Measurements from ENCODE around the gene PROCA1.
"Not testable (repeated sequence)": the region's sequence is repeated elsewhere in the genome, so short reads cannot be mapped to it uniquely, and the experiment has no call there.

PROCA1 gene

GRCh38 chr17:28738680-28739384 lies 27.1 kb upstream of the PROCA1 start:
- DNase-seq = no peak
- Mint-ChIP-seq H3K4me3 (no peak overlapping the region), H3K36me3 (ENCODE audit: low read depth) (peaks cover 10% of the 10 kb centered on the region), H3K9me3 (no peaks in the 10 kb centered on the region), H3K27me3 (ENCODE audit: low read depth, poor library complexity) (no peaks in the 10 kb centered on the region), H3K27ac (peak overlapping the region; percentile 68), H3K4me1 (peaks cover 30% of the 10 kb centered on the region)
- no peak for TF ChIP-seq CTCF (IDR thresholded peaks at IDR 0.05)

GRCh38 chr17:28737770-28738679 lies 26.3 kb upstream of the PROCA1 start:
- no peak overlapping the region for H3K4me3 Mint-ChIP-seq
- H3K9me3 Mint-ChIP-seq = no peaks in the 10 kb centered on the region
- H3K27ac Mint-ChIP-seq = peak overlapping the region; percentile 68
- DNase-seq = no peak
- no peak for TF ChIP-seq CTCF (IDR thresholded peaks at IDR 0.05)
- H3K27me3 Mint-ChIP-seq (ENCODE audit: low read depth, poor library complexity) = no peaks in the 10 kb centered on the region
- H3K36me3 Mint-ChIP-seq (ENCODE audit: low read depth) = peaks cover 10% of the 10 kb centered on the region
- H3K4me1 Mint-ChIP-seq = peaks cover 27% of the 10 kb centered on the region

- H3K4me3 Mint-ChIP-seq = no peak overlapping the region
- H3K27ac Mint-ChIP-seq = no peak overlapping the region
- H3K4me1 Mint-ChIP-seq = peaks cover 25% of the 10 kb centered on the region
- peaks cover 10% of the 10 kb centered on the region for H3K36me3 Mint-ChIP-seq (ENCODE audit: low read depth)
- no peaks in the 10 kb centered on the region for H3K27me3 Mint-ChIP-seq (ENCODE audit: low read depth, poor library complexity)
- no peak for TF ChIP-seq CTCF (IDR thresholded peaks at IDR 0.05)
- no peak for DNase-seq
- H3K9me3 Mint-ChIP-seq = no peaks in the 10 kb centered on the region
These were observed 25.6 kb upstream of the PROCA1 start for GRCh38 chr17:28737316-28737715.

GRCh38 chr17:28735913-28736769 lies 24.5 kb upstream of the PROCA1 start:
- not testable (repeated sequence) for H3K9me3 Mint-ChIP-seq; DNase-seq; H3K27me3 Mint-ChIP-seq (ENCODE audit: low read depth, poor library complexity); H3K27ac Mint-ChIP-seq; H3K4me3 Mint-ChIP-seq
- peaks cover 10% of the 10 kb centered on the region for H3K36me3 Mint-ChIP-seq (ENCODE audit: low read depth)
- peaks cover 14% of the 10 kb centered on the region for H3K4me1 Mint-ChIP-seq

- H3K27me3 Mint-ChIP-seq (ENCODE audit: low read depth, poor library complexity) = no peaks in the 10 kb centered on the region
- H3K9me3 Mint-ChIP-seq = no peaks in the 10 kb centered on the region
- peaks cover 10% of the 10 kb centered on the region for H3K36me3 Mint-ChIP-seq (ENCODE audit: low read depth)
- peaks cover 14% of the 10 kb centered on the region for H3K4me1 Mint-ChIP-seq
- no peak overlapping the region for H3K4me3 Mint-ChIP-seq
- no peak overlapping the region for H3K27ac Mint-ChIP-seq
- TF ChIP-seq CTCF (IDR thresholded peaks at IDR 0.05) = no peak
- DNase-seq = no peak
These were observed 23.6 kb upstream of the PROCA1 start for GRCh38 chr17:28735242-28735722.

Data from nephron progenitor cell (in vitro differentiated cells).